HG02943 (cell line): Measurements from ENCODE around the gene C9orf78.
A peak's percentile ranks its signal among the peaks of the same experiment; 100 is the strongest.

Experiments
- ATAC-seq: cut with Tn5 transposase; IDR thresholded peaks from one replicate; pipeline ENCODE4 v1.9.1; 2021; ENCODE audit warnings: mild to moderate bottlenecking, low read depth, moderate library complexity; ENCODE audit not compliant: unreplicated experiment

C9orf78 gene

GRCh38 chr9:129835128-129835859 lies at the start of gene C9orf78, which contains the start of gene USP20:
TSS of gene C9orf78 (minus strand) at chr9:129835275. CDS start at chr9:129835221, 54 bp downstream.
TSS of gene USP20 (plus strand) at chr9:129835458. CDS start at chr9:129852556, 17,098 bp downstream.
- peak; percentile 88 for ATAC-seq

GRCh38 chr9:129884220-129885017 lies 49.3 kb upstream of the C9orf78 start:
- peak; percentile 38 for ATAC-seq

DNA sequence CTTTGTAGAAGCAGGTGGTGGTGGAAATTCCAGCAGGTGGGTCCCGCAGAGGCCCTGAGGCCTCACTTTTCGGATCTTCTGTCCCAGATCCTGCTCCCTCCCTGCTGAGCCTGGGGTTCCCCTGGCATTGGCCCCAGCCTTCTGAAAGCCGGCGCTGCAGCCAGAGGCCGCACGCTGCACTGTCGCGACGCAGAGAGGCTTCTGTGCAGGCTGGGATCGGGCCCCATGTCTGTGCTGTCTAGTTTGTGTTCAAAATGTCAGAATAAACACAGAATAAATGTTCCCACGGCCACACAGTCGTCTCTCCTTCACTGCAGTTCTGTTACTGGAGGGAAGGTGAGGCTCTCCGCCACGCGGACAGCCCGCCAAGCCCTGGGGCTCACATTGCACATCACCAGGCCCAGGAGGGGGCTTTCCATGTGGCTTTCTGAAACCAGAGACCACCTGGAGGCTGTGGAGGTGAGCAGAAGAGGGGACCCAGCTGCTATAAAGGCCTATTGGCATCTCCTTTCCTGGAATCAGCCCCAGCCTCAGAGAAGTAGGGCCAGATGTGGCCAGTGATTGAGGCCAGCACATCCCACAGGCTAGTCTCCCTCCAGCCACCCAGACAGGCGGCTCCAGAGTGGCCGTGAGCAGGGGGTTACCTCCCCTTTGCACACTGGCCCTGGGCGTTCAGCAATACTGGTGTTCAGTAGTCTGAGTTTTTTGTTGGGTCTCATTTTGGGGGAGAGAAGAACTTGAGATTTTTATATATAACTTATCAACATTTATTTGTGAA lies 46.7 kb upstream of the C9orf78 start:
- ATAC-seq, result no peak

- no peak for ATAC-seq
These were observed 45.8 kb upstream of the C9orf78 start for GRCh38 chr9:129880654-129881546.

- no peak for ATAC-seq
These were observed 45.0 kb upstream of the C9orf78 start for GRCh38 chr9:129879991-129880653.

DNA sequence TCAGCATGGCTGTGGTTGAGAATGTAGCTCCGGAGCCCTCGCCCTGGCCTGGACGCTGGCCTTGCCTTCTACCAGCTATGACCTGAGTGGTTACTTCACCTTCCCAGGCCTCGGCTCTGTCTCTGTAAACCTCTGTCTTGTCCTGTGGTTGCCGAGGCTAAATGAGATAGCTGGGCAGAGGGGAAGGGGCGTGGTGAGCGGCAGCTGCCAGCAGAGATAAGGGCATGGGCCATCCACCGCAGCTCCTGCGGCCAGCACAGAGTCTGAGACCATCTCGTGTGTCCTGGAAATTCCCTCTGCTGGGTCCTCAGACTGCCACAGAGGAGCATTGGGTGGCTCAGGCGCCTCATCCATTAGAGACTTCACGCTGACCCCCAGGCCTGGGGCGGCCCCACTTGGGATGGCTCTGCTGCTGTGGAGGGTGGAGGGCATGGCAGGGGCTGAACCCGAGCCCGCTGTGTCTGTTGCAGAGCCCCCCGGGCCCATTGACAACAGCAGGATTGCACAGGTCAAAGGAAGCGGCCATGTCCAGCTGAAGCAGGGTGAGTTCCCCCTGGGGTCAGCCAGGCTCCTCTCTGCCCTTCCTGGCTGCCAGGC lies 44.1 kb upstream of the C9orf78 start:
- ATAC-seq, result no peak

GRCh38 chr9:129878291-129878690 lies 43.2 kb upstream of the C9orf78 start:
- no peak for ATAC-seq

DNA sequence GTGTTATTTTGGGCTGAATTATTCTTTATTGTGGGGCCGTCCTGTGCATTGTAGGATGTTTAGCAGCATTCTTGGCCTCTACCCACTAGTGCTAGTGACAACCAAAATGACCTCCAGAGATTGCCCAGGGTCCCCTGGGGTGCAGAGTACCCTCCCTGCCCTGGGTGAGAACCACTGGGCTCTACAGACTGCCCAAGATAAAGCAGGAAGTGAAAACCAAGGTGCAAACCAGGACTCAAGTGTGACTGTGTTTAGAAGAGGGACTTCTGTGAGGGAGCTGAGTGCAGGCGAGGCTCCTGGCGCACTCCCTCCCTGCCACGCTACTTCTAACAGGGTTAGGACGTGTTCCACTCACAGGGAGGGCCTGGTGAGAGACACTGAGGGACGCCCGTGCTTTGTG lies 41.7 kb upstream of the C9orf78 start:
- no peak for ATAC-seq

DNA sequence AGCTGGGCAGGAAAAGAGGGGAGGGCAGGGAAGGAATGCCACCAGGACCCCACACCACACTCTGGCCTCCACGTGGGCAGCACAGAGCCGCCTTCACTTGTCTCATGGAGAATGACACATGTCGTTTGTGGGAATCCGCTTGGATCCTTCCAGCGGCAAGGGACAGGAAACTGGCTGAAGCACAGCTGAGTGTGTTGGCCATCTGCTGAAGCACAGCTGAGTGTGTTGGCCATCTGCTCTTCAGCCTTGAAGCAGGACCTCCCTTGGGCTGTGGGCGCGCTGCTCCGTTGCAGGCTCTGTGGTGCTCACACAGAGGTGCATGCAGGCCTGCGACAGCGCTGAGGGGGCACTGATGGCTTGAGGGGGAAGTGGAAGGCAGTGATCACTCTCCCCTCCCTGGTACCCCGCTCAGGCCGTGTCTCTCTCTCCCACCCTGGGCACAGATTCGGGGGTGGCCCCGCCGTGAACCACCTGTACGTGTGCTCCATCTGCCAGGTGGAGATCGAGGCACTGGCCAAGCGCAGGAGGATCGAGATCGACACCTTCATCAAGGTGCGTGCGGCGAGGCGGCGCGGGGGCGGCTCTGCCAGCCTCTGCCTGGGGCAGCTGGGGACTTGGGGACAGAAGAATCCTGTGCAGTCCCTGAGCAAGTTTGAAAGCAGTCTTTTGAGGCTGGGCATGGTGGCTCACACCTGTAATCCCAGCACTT lies 40.8 kb upstream of the C9orf78 start:
- no peak for ATAC-seq

DNA sequence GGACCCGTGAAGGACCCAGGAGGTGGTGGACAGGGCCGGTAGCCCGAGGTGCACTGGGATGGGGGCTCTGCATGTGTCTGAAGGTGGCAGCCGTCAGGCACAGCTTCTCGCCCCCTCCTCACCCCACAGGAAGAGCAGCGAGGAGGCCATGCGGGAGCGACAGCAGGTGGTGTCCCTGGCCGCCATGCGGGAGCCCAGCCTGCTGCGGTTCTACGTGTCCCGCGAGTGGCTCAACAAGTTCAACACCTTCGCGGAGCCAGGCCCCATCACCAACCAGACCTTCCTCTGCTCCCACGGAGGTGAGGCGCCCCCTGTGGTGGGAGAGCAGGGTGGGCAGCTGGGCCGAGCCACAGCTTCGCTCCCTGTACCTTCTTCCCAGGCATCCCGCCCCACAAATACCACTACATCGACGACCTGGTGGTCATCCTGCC lies 40.1 kb upstream of the C9orf78 start:
- no peak for ATAC-seq

GRCh38 chr9:129874261-129875101 lies 39.4 kb upstream of the C9orf78 start:
- no peak for ATAC-seq

DNA sequence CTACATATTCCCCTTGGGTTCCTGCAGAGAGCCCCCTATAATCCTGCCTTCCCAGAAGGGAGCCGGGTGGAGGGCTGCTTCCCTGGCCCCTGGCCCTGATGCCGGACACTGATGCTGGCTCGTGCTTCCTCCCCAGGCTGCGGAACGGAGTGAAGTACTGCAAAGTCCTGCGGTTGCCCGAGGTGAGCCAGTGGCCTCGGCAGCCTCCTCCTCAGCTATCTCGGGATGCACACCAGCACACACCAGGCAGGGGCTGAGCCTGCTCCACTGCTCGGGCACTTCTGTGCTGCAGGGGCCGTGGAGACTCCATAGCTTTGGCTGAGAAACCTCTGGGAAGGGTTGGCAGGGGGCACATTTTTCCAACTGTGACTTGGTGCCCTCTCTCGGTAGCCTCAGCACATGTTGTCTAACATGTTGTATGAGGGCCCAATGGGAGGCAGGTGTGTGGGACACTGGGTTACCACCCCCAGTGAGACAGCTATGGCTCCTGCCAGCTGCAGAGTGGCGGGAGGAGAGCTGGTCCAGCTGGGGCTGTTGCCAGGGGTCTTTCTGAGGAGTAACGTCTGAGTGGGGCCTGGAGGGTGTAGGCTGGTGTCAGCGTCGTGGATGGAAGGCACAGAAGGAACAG lies 38.6 kb upstream of the C9orf78 start:
- ATAC-seq, result no peak

DNA sequence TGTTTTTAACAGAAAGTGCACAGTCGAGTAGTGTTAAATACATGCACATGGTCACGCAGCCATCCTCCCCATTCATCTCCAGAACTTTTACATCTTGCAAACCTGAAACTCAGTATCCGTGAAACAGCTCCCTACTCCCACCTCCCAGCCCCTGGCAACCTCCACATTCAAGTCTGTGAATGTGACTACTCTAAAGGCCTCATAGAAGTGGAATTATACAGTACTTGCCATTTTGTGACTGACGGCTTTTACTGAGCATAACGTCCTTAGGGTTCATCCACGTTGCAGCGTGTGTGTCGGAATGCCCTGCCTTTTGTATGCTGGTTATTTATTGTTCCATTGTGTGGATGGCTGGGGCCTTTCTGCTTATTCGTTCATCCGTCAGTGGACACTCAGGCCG lies 36.0 kb upstream of the C9orf78 start:
- no peak for ATAC-seq

DNA sequence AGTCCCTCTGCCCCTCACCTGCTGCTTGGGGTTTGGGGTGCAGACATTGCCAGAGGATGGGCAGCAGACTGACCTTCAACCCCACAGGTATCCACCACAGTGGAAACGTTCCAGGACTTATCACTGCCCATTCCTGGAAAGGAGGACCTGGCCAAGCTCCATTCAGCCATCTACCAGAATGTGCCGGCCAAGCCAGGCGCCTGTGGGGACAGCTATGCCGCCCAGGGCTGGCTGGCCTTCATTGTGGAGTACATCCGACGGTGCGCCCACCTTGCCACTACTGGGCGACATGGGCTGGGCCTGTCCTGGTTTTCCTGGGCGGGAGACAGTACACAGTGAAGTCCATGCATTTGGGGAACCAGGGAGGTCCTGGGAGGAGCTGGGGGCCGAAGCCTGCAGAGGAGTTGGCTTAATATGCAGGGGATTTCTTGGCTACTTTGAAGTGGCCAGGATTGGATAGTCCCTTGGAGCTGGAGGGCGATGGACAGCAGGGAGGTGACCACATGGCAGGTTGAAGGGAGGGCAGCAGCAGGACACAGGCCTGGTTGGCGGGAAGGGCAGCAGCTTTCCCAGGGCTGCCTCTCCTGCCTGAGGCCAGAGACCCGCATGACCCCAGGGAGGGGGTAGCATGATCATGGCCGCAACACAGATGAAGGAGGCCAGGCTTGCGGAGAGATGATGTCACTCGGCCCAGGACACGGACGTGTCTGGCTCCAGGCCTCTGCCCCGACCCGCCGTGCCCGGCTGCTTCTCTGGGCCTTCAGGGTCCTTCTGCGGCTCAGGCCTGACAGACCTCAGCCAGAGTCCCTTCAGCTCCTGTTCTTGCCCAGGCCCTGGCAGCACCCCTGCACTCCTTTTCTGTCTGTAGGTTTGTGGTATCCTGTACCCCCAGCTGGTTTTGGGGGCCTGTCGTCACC lies 34.8 kb upstream of the C9orf78 start:
- ATAC-seq, result no peak

DNA sequence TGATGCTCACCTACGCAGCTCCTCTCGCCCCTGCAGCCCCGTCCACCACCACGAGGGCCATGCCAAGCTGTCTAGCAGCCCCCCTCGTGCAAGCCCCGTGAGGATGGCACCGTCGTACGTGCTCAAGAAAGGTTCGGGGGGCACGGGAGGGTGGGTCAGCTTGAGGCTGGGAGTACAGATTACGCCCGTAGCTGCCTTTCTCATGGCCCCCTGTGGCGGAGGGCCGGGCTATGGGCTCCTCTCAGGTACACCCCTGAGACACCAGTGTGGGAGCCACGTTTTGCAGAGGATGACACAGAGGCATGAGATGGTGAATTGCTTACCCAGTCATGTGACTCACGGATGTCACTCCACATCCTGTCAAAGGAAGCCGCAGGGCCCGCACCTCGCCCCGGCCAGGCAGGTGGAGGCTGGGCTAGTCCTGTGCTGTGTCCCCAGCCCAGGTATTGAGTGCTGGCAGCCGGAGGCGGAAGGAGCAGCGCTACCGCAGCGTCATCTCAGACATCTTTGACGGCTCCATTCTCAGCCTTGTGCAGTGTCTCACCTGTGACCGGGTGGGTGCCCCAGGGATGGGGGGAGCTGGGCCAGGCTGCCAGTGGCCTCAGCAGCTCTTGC lies 33.9 kb upstream of the C9orf78 start:
- no peak for ATAC-seq
